Skeletal muscle tissue (tissue), 4 donors: ENCODE measurements around the gene EIPR1. TPM values are rescaled to one million over a fixed set of nuclear protein-coding genes. Genes with fewer than 3 reads are reported as not detected.

Source experiments
- H3K27ac ChIP-seq: one replicate; pipeline ENCODE4 v1.7.0; 2013; ENCODE audit warnings: mild to moderate bottlenecking, low read depth, low read length, inconsistent platforms
- H3K27me3 ChIP-seq, 3 donors: one replicate each; pipeline ENCODE4 v1.7.0; 2013; ENCODE audit warnings: low read length in 3 of 3; ENCODE audit not compliant: control insufficient read depth in 3 of 3, insufficient read depth in 3 of 3
- H3K36me3 ChIP-seq, 3 donors: one replicate each; pipeline ENCODE4 v1.7.0; 2013; ENCODE audit warnings: low read length in 3 of 3; ENCODE audit not compliant: control insufficient read depth in 3 of 3, insufficient read depth in 3 of 3
- H3K4me1 ChIP-seq, 3 donors: one replicate each; pipeline ENCODE4 v1.7.0; 2013; ENCODE audit warnings: low read length in 3 of 3, mild to moderate bottlenecking in 3 of 3; ENCODE audit not compliant: control insufficient read depth in 3 of 3, insufficient read depth in 3 of 3
- H3K4me3 ChIP-seq, 3 donors: one replicate each; pipeline ENCODE4 v1.7.0; 2013; ENCODE audit warnings: low read length in 3 of 3
- H3K9ac ChIP-seq, 3 donors: one replicate each; pipeline ENCODE4 v1.7.0; 2013; ENCODE audit warnings: low read length in 3 of 3, mild to moderate bottlenecking in 3 of 3, moderate library complexity in 2 of 3, low read depth in 1 of 3
- H3K9me3 ChIP-seq, 3 donors: one replicate each; pipeline ENCODE4 v1.7.0; 2013; ENCODE audit warnings: low read length in 3 of 3; ENCODE audit not compliant: control insufficient read depth in 3 of 3
- total RNA-seq: library from RNA; depleted of rRNA; stranded (reverse); fragments of >200 nt; gene quantifications from one replicate; pipeline ENCODE4 v1.2.3, GENCODE V29; 2014
- donor health status: Osteomylitis.

EIPR1 gene
- total RNA-seq, 1 donor from 2014 or later, result 12.0 TPM

GRCh38 chr2:3244486-3244885, 133.1 kb downstream of the EIPR1 start:
- no peaks in the 10 kb centered on the region for H3K36me3 ChIP-seq
- no peak overlapping the region for H3K9ac ChIP-seq
- H3K4me1 ChIP-seq, result no peaks in the 10 kb centered on the region
- no peaks in the 10 kb centered on the region for H3K27me3 ChIP-seq
- no peak overlapping the region for H3K4me3 ChIP-seq
- no peak overlapping the region for H3K27ac ChIP-seq
- H3K9me3 ChIP-seq, result peaks cover 0 to 2% (median 2%) of the 10 kb centered on the region in 3 donors

GRCh38 chr2:3243804-3244203, 133.8 kb downstream of the EIPR1 start:
- Histone ChIP-seq H3K27ac (no peak overlapping the region), H3K36me3 (no peaks in the 10 kb centered on the region), H3K9me3 (no peaks in the 10 kb centered on the region), H3K9ac (no peak overlapping the region), H3K4me3 (no peak overlapping the region), H3K27me3 (no peaks in the 10 kb centered on the region), H3K4me1 (no peaks in the 10 kb centered on the region)

GRCh38 chr2:3242747-3243369, 134.8 kb downstream of the EIPR1 start:
- Histone ChIP-seq H3K9ac (no peak overlapping the region), H3K27ac (no peak overlapping the region), H3K4me3 (no peak overlapping the region), H3K27me3 (no peaks in the 10 kb centered on the region), H3K9me3 (no peaks in the 10 kb centered on the region), H3K36me3 (no peaks in the 10 kb centered on the region), H3K4me1 (no peaks in the 10 kb centered on the region)

GRCh38 chr2:3241971-3242746, 135.5 kb downstream of the EIPR1 start:
- Histone ChIP-seq H3K27me3 (no peaks in the 10 kb centered on the region), H3K9me3 (no peaks in the 10 kb centered on the region), H3K9ac (no peak overlapping the region), H3K36me3 (no peaks in the 10 kb centered on the region), H3K4me3 (no peak overlapping the region), H3K27ac (no peak overlapping the region), H3K4me1 (peaks cover 0 to 6% (median 5%) of the 10 kb centered on the region in 3 donors)

- Histone ChIP-seq H3K9me3 (no peaks in the 10 kb centered on the region), H3K27ac (no peak overlapping the region), H3K9ac (no peak overlapping the region), H3K36me3 (no peaks in the 10 kb centered on the region), H3K4me1 (peaks cover 0 to 15% (median 15%) of the 10 kb centered on the region in 3 donors), H3K4me3 (no peak overlapping the region), H3K27me3 (no peaks in the 10 kb centered on the region)
Measured at GRCh38 chr2:3238951-3239841, 138.4 kb downstream of the EIPR1 start.

GRCh38 chr2:3236300-3237045, 141.1 kb downstream of the EIPR1 start:
- Histone ChIP-seq H3K4me1 (peaks cover 0 to 15% (median 15%) of the 10 kb centered on the region in 3 donors), H3K4me3 (peak overlapping the region in 2 of 3 donors; percentile 31 to 35), H3K9me3 (no peaks in the 10 kb centered on the region), H3K27ac (peak overlapping the region; percentile 56), H3K27me3 (no peaks in the 10 kb centered on the region), H3K9ac (peak overlapping the region in 1 of 3 donors; percentile 62), H3K36me3 (no peaks in the 10 kb centered on the region)

GRCh38 chr2:3233877-3234276, 143.7 kb downstream of the EIPR1 start:
- H3K9ac ChIP-seq, result no peak overlapping the region
- H3K27ac ChIP-seq, result no peak overlapping the region
- no peaks in the 10 kb centered on the region for H3K9me3 ChIP-seq
- H3K27me3 ChIP-seq, result no peaks in the 10 kb centered on the region
- no peaks in the 10 kb centered on the region for H3K36me3 ChIP-seq
- no peak overlapping the region for H3K4me3 ChIP-seq
- peaks cover 0 to 15% (median 15%) of the 10 kb centered on the region in 3 donors for H3K4me1 ChIP-seq

GRCh38 chr2:3229221-3229620, 148.4 kb downstream of the EIPR1 start:
- Histone ChIP-seq H3K9me3 (no peaks in the 10 kb centered on the region), H3K4me1 (no peaks in the 10 kb centered on the region), H3K9ac (no peak overlapping the region), H3K36me3 (no peaks in the 10 kb centered on the region), H3K4me3 (no peak overlapping the region), H3K27ac (no peak overlapping the region), H3K27me3 (no peaks in the 10 kb centered on the region)

GRCh38 chr2:3224681-3225080, 152.9 kb downstream of the EIPR1 start:
- Histone ChIP-seq H3K27me3 (no peaks in the 10 kb centered on the region), H3K9ac (no peak overlapping the region), H3K27ac (no peak overlapping the region), H3K4me1 (no peaks in the 10 kb centered on the region), H3K9me3 (peaks cover 0 to 10% (median 0%) of the 10 kb centered on the region in 3 donors), H3K36me3 (no peaks in the 10 kb centered on the region), H3K4me3 (no peak overlapping the region)
